Activated CD4-positive, alpha-beta T cell treated with anti-CD3 and anti-CD28 coated beads, Interleukin-2, amount 50 U/mL, for 16 hours (primary cell): Measurements from ENCODE around the gene BAG2.

Source experiments
- DNase-seq: peaks from one replicate; pipeline ENCODE4 v3.0.0-alpha.2; 2020

Gene BAG2

DNA sequence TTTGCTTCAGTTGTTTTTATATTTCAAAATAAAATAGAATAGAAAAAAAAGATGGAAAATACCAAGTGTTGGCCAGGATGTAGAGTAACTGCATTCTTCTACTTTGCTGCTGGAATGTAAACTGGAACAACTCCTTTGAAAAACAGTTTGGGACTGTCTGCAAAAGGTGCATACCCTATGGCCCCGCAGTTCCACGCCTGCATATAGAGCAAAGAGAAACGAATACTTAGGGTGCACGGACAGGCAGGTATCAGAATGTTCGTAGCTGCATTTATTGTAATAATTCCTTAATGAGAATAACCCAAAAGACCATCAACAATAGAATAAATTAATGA, 50.6 kb downstream of the BAG2 start:
- DNase-seq, result no peak

DNA sequence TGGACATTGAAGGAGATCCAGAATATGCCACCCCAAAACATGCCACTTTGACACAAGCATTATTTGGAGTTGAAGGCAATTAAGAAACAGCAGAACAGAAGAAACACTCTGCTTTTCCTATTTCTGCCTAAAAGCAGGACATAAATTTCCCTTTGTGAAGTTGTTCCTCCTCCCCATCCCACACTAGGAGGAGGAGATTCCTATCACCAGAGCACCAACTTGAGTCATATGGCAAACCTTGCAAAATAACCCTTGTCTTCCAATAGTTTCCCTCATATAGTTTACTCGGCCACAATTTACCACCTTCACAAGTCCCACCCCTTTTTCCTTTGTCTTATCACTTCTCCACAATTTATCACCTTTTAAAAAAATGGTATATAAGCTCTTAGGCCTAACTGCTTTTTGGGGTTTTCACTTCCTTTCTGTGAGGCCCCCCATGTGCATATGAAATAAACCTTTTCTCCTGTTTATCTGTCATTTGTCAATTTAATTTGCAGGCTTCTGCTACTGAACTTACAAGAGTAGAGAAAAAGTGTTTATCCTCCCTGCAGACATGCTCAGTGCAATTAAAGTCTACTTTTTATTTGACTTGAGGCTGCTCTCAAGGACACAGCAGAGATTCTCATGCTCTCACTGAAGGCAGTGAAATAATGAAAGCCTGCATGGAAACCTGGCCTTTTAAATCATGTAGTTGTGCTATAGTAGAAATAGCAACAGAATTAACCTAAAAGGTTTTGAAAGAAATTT, 52.8 kb downstream of the BAG2 start:
- no peak for DNase-seq

DNA sequence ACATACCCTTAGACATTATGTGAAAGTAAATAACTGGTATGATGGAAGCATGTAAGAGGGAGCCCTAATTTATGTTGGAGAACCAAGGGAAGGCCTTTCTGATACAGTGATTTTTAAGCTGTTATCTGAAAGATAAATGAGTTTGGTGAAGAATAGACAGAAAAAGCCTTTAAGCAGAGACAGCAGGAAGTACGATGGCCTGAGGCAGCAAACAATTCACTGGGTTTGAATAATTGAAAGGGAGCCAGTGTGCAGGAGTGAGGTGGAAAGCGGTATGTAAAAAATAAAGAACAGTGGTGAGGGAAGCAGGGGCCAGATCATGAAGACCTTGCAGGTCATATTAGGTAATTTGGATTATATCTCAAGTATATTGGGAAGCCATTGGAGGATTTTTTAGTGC, 54.1 kb downstream of the BAG2 start:
- DNase-seq, result no peak
